ENCODE data around the gene CEP43.

Gene CEP43

DNA sequence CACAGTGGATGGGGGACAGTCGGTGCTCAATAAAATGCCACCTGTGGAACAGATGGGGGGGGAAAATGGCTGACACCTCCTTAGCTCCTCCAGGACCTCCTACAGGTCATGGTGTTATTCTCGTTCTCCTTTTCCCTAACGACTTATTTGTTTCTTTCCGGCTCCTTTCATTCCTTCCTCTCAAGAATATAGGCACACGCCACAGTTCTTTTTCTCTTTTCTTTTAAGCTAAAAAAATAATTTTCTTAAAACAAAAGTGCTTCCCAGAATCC is 41.5 kb upstream of the CEP43 start:
- TF ChIP-seq, protein P1, sequence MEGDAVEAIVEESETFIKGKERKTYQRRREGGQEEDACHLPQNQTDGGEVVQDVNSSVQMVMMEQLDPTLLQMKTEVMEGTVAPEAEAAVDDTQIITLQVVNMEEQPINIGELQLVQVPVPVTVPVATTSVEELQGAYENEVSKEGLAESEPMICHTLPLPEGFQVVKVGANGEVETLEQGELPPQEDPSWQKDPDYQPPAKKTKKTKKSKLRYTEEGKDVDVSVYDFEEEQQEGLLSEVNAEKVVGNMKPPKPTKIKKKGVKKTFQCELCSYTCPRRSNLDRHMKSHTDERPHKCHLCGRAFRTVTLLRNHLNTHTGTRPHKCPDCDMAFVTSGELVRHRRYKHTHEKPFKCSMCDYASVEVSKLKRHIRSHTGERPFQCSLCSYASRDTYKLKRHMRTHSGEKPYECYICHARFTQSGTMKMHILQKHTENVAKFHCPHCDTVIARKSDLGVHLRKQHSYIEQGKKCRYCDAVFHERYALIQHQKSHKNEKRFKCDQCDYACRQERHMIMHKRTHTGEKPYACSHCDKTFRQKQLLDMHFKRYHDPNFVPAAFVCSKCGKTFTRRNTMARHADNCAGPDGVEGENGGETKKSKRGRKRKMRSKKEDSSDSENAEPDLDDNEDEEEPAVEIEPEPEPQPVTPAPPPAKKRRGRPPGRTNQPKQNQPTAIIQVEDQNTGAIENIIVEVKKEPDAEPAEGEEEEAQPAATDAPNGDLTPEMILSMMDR (conservative IDR thresholded peaks at IDR 0.05; ENCODE audit: low read depth, low read length): no peak
- no peak for DNase-seq (ENCODE audit: low read depth)
- no peak overlapping the region for H3K4me3 ChIP-seq (ENCODE audit: low read length)

DNA sequence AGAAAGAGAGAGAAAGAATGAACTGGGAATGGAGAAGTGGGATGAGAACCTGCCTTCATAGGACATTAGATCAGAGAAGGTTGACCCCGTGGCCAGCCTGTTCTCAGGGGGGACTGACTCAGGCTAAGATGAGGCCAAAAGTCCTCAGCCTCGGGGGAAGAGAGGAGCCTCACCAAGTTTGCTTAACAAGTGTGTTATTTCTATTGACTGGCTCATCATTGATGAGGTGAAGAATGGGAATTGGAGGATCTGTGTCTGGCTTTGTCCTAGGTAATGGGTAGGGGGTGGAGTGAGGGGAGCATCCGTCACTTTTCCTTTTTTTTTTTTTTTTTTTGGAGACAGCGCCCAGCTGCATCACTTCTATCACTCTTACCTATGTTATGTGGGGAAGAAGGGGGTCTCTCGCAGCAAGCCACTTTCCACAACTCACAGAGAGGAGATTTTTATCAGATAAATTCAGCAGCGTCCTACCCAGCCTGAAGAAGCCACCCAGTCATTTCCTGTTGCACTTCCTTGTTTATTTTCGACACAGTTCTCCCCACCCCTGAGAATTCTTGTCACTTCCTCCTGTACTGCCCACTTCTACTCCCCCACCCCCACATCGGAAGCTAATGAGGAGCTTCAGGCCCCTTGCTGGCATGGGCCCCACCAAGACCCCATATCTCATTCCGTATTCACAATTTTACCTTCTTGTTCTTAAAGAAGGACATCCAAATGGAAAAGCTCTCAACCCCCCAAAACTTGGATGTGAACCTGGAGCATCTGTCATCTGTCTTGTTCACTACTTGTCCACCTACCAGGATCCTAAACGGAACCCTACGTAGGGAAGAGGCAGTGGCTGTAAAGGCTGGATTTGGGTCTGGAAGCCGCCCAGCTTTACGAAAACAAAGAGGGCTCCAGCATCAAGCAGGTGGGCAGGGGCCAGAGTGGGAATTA is 40.0 kb upstream of the CEP43 start:
- TF ChIP-seq, protein P1 (conservative IDR thresholded peaks at IDR 0.05; ENCODE audit: low read depth, low read length): no peak
- no peak for DNase-seq (ENCODE audit: low read depth)
- H3K4me3 ChIP-seq (ENCODE audit: low read length): no peak overlapping the region

DNA sequence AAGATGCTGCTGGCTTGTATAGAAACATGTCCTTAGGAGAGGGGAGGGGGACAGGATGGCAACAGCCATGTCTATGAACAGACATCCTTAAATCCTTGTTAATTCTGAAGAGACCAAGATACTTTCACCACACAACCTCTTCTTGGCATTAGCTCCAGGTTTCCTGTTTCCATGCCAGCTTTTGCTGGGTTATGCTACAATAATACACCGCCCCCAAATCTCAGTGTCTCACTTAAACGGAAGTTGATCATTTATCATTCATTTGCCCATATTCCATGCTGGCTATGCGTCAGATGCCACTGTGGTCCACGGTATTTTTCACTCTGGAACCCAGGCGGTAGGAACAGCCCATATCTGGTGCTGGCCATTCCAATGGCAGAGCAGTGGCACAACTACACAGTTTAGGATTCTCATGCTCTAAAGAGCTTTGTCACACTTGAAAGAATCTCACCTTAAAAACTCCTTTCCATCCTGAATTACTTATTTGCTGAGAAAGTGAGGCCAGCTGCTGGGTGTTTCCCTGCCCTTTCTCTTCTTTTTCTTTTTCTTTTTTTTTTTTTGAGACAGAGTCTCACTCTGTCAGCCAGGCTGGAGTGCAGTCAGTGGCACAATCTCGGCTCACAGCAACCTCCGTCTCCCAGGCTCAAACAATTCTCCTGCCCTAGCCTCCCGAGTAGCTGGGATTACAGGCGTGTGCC is 39.1 kb upstream of the CEP43 start:
- no peak overlapping the region for H3K4me3 ChIP-seq (ENCODE audit: low read length)

DNA sequence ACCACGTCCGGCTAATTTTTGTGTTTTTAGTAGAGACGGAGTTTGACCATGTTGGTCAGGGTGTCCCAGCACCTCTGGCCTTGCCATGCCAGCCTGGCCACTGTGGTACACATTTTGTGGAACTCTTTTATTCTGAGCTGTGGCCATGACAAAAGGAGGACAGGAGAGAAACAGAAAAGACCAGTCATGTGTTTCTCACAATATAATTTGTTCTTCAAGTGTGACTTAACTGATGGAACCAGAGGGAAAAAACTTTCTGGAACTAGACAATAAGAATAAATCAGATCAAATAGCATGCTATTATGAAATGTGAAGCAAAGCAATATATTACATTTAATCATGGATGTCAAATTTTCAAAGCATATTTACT is 38.6 kb upstream of the CEP43 start:
- H3K4me3 ChIP-seq (ENCODE audit: low read length): no peak overlapping the region
- TF ChIP-seq, protein P1 (conservative IDR thresholded peaks at IDR 0.05; ENCODE audit: low read depth, low read length): no peak
- DNase-seq (ENCODE audit: low read depth): no peak

More for the DNA sequence above, 39.1 kb upstream of the CEP43 start:
- no peak for DNase-seq (ENCODE audit: low read depth)
- TF ChIP-seq, protein P1 (conservative IDR thresholded peaks at IDR 0.05; ENCODE audit: low read depth, low read length): no peak

DNA sequence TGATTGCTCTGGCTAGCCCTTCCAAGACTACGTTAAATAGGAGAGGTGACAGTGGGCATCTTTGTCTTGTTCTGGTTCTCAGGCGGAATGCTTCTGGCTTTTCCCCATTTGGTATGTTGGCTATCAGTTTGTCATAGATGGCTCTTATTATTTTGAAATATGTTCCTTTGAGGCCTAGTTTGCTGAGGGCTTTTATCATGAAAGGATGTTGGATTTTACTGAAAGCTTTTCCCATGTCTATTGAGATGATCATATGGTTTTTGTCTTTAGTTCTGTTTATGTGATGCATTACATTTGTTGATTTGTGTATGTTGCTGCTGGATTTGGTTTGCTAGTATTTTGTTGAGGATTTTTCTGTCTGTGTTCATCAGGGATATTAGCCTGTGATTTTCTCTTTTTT is 32.9 kb upstream of the CEP43 start:
- DNase-seq (ENCODE audit: low read depth): no peak

DNA sequence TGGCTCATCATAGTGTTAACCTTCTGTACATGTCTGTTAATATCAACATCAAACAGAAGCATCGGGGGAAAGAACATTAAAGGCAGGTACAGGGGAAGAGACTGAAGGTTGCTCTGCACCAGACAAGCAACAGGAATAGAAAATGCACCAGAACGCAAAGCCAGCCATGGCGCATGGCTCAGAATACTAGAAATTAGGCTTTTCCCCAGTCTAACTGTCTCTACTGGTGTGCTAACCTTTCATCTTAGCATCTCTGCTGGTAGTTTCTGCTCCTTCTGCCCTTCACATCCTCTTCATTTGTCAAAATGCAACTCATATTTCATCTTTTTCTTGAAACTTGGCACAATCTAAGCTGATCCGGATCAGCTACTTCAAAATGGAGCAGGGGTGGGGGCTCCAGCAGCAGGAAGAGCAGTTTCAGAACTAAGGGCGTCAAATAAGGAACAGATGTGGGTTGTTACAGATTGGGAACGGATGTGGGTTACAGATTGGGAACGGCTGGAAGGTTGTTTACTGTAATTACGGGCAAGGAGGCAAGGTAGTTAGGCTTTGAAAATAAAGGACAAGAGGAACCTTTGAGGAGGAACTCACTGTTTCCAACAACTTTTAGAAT is 29.7 kb upstream of the CEP43 start:
- no peak for DNase-seq (ENCODE audit: low read depth)
- H3K4me3 ChIP-seq (ENCODE audit: low read length): no peak overlapping the region
- TF ChIP-seq, protein P1 (conservative IDR thresholded peaks at IDR 0.05; ENCODE audit: low read depth, low read length): no peak

More for the DNA sequence above, 32.9 kb upstream of the CEP43 start:
- TF ChIP-seq, protein P1 (conservative IDR thresholded peaks at IDR 0.05; ENCODE audit: low read depth, low read length): no peak
- no peak overlapping the region for H3K4me3 ChIP-seq (ENCODE audit: low read length)

Measured in retinal pigment epithelial cell (primary cell).